K562 (cell line): Measurements from ENCODE around the gene BRPF1. TPM values are rescaled to one million over a fixed set of nuclear protein-coding genes. Genes with fewer than 3 reads are reported as not detected.

Experiments used
- ARID1B ChIP-seq: fragments of 450-650 bp; IDR thresholded peaks from 2 replicates; pipeline ENCODE4 v1.6.1; 2016; ENCODE audit warnings: antibody characterized with exemption, mild to moderate bottlenecking, inconsistent platforms
- CEBPB ChIP-seq: fragments of 450-650 bp; IDR thresholded peaks from 2 replicates; pipeline ENCODE4 v1.6.1; 2016; ENCODE audit warnings: missing genetic modification characterization, missing compliant biosample characterization
- HDAC2 ChIP-seq: fragments of 450-650 bp; IDR thresholded peaks from 2 replicates; pipeline ENCODE4 v1.6.1; 2016; ENCODE audit warnings: mild to moderate bottlenecking
- MAFK ChIP-seq: IDR thresholded peaks from 2 replicates; pipeline ENCODE4 v1.6.1; 2011; ENCODE audit warnings: low read length, improper control_type of control experiment
- MAX ChIP-seq: sonication (generic); formaldehyde crosslinking; IDR thresholded peaks from 2 replicates; pipeline ENCODE4 v1.9.0; 2022; ENCODE audit warnings: mild to moderate bottlenecking, missing genetic modification reagents
- MCM3 ChIP-seq: fragments of 450-650 bp; IDR thresholded peaks from 2 replicates; pipeline ENCODE4 v1.6.1; 2016
- MED1 ChIP-seq: sonication (generic); formaldehyde crosslinking; IDR thresholded peaks from 2 replicates; pipeline ENCODE4 v1.8.1; 2023; ENCODE audit warnings: missing genetic modification reagents, borderline replicate concordance
- MEIS2 ChIP-seq: fragments of 450-650 bp; IDR thresholded peaks from 2 replicates; pipeline ENCODE4 v1.6.1; 2014; ENCODE audit warnings: mild to moderate bottlenecking; ENCODE audit not compliant: partially characterized antibody
- NFE2 ChIP-seq: IDR thresholded peaks from 2 replicates; pipeline ENCODE4 v1.6.1; 2014; ENCODE audit warnings: antibody characterized with exemption, low read depth
- PKNOX1 ChIP-seq: fragments of 450-650 bp; IDR thresholded peaks from 2 replicates; pipeline ENCODE4 v1.6.1; 2016
- POLR2H ChIP-seq: IDR thresholded peaks from 2 replicates; pipeline ENCODE4 v1.6.1; 2016; ENCODE audit warnings: missing genetic modification characterization, low read depth, mild to moderate bottlenecking, control low read depth, missing compliant biosample characterization, moderate library complexity
- ZBTB1 ChIP-seq: sonication (generic); formaldehyde crosslinking; IDR thresholded peaks from 2 replicates; pipeline ENCODE4 v1.8.1; 2023; ENCODE audit warnings: missing genetic modification reagents, low read depth, mild to moderate bottlenecking, borderline replicate concordance
- ZBTB8A ChIP-seq: fragments of 450-650 bp; IDR thresholded peaks from 2 replicates; pipeline ENCODE4 v1.6.1; 2018; ENCODE audit warnings: mild to moderate bottlenecking, moderate library complexity; ENCODE audit not compliant: partially characterized antibody
- ZBTB9 ChIP-seq: fragments of 450-650 bp; formaldehyde crosslinking; IDR thresholded peaks from 2 replicates; pipeline ENCODE4 v1.4.0; 2020; ENCODE audit warnings: mild to moderate bottlenecking, moderate library complexity
- ZKSCAN3 ChIP-seq: fragments of 250-450 bp; sonication (Bioruptor Pico); IDR thresholded peaks from 2 replicates; pipeline ENCODE4 v1.4.0; 2020
- ZNF143 ChIP-seq: sonication (generic); formaldehyde crosslinking; IDR thresholded peaks from 2 replicates; pipeline ENCODE4 v1.9.0; 2022; ENCODE audit warnings: mild to moderate bottlenecking, missing genetic modification reagents
- ZNF583 ChIP-seq: fragments of 250-450 bp; sonication (Bioruptor Pico); IDR thresholded peaks from 2 replicates; pipeline ENCODE4 v1.4.0; 2020
- ZNF77 ChIP-seq: fragments of 250-450 bp; sonication (Bioruptor Pico); IDR thresholded peaks from 2 replicates; pipeline ENCODE4 v1.5.0; 2020
- ZNF785 ChIP-seq: fragments of 250-450 bp; sonication (Bioruptor Pico); IDR thresholded peaks from 2 replicates; pipeline ENCODE4 v1.4.0; 2020; ENCODE audit warnings: mild to moderate bottlenecking
- polyA plus RNA-seq, 8 experiments: library from polyadenylated mRNA; depleted of rRNA in 4 of 8; stranded (reverse) in 5 of 8; unstranded in 3 of 8; fragments of >200 nt; fragmentation: Nextera tagmentation in 2 of 8; fragmentation: Illumina TruSeq in 1 of 8; extraction: Ambion mirVana in 2 of 8; extraction: Trizol in 1 of 8; gene quantifications; 2 replicates each; pipeline versions ENCODE4 v1.2.1 to v1.2.3, GENCODE V29; 2011 to 2014; ENCODE audit warnings: inconsistent platforms in 1 of 8, missing spikeins in 1 of 8
- total RNA-seq, 7 experiments: library from RNA; depleted of rRNA in 6 of 7; stranded (reverse); fragments of >200 nt in 6 of 7; fragmentation: Illumina TruSeq in 2 of 7; extraction: Trizol in 2 of 7; gene quantifications; 2 replicates each; pipeline versions ENCODE4 v1.2.1 to v1.2.3, GENCODE V29; 2011 to 2021; ENCODE audit warnings: low replicate concordance in 1 of 7
- TF ChIP-seq, protein P1 (sequence below): sonication (generic); formaldehyde crosslinking; IDR thresholded peaks from 2 replicates; pipeline ENCODE4 v1.8.0; 2022; ENCODE audit warnings: mild to moderate bottlenecking, missing genetic modification reagents
- TF ChIP-seq, protein P2 (sequence below): fragments of 450-650 bp; IDR thresholded peaks from 2 replicates; pipeline ENCODE4 v1.6.1; 2017; ENCODE audit warnings: antibody characterized with exemption

BRPF1 gene
- total and polyA plus RNA-seq, 9 of the 15 experiments (the other 6 are each of a cell fraction or from before 2014, with no cell fraction given) = 1.1 to 40.2 (median 23.5) TPM

DNA sequence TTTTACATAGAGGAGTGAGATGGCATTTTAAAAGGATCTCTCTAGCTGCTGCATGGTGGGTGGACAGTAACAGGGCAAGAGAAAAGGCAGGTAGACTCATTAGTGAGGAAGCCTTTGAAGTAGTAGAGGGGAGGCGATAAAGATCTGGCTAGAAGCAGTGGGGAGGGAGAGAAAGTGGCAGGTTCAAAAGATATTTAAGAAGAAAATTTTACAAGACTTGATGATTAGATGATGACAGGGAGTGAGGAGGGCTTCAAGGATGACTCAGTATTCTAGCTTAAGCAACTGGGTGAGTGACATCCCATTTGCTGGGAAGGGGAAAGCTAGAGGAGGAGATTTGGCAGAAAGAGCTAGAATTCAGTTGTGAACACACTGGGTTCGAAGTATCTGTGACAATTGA lies 3.8 kb upstream of the BRPF1 start (continued):
- TF ChIP-seq MAX (CRISPR knock-in tag) = no peak
- no peak for TF ChIP-seq MCM3
- TF ChIP-seq, protein P1, sequence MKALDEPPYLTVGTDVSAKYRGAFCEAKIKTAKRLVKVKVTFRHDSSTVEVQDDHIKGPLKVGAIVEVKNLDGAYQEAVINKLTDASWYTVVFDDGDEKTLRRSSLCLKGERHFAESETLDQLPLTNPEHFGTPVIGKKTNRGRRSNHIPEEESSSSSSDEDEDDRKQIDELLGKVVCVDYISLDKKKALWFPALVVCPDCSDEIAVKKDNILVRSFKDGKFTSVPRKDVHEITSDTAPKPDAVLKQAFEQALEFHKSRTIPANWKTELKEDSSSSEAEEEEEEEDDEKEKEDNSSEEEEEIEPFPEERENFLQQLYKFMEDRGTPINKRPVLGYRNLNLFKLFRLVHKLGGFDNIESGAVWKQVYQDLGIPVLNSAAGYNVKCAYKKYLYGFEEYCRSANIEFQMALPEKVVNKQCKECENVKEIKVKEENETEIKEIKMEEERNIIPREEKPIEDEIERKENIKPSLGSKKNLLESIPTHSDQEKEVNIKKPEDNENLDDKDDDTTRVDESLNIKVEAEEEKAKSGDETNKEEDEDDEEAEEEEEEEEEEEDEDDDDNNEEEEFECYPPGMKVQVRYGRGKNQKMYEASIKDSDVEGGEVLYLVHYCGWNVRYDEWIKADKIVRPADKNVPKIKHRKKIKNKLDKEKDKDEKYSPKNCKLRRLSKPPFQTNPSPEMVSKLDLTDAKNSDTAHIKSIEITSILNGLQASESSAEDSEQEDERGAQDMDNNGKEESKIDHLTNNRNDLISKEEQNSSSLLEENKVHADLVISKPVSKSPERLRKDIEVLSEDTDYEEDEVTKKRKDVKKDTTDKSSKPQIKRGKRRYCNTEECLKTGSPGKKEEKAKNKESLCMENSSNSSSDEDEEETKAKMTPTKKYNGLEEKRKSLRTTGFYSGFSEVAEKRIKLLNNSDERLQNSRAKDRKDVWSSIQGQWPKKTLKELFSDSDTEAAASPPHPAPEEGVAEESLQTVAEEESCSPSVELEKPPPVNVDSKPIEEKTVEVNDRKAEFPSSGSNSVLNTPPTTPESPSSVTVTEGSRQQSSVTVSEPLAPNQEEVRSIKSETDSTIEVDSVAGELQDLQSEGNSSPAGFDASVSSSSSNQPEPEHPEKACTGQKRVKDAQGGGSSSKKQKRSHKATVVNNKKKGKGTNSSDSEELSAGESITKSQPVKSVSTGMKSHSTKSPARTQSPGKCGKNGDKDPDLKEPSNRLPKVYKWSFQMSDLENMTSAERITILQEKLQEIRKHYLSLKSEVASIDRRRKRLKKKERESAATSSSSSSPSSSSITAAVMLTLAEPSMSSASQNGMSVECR = peak; percentile 46
- no peak for TF ChIP-seq MED1 (CRISPR knock-in tag)
- no peak for TF ChIP-seq ZBTB8A
- no peak for TF ChIP-seq ZBTB9
- peak; percentile 80 for TF ChIP-seq MEIS2
- TF ChIP-seq ZNF583 (CRISPR knock-in tag) = peak; percentile 89
- TF ChIP-seq PKNOX1 = peak; percentile 95
- TF ChIP-seq, protein P2, sequence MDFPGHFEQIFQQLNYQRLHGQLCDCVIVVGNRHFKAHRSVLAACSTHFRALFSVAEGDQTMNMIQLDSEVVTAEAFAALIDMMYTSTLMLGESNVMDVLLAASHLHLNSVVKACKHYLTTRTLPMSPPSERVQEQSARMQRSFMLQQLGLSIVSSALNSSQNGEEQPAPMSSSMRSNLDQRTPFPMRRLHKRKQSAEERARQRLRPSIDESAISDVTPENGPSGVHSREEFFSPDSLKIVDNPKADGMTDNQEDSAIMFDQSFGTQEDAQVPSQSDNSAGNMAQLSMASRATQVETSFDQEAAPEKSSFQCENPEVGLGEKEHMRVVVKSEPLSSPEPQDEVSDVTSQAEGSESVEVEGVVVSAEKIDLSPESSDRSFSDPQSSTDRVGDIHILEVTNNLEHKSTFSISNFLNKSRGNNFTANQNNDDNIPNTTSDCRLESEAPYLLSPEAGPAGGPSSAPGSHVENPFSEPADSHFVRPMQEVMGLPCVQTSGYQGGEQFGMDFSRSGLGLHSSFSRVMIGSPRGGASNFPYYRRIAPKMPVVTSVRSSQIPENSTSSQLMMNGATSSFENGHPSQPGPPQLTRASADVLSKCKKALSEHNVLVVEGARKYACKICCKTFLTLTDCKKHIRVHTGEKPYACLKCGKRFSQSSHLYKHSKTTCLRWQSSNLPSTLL = no peak
- peak; percentile 47; the same call in 1 of the 2 replicates for TF ChIP-seq MAFK
- TF ChIP-seq ARID1B = peak; percentile 49; the same call in 1 of the 2 replicates
- TF ChIP-seq ZBTB1 (CRISPR knock-in tag) = no peak
- TF ChIP-seq POLR2H (tag) = no peak
- TF ChIP-seq ZNF77 (CRISPR knock-in tag) = no peak
- no peak for TF ChIP-seq ZKSCAN3 (CRISPR knock-in tag)
- peak; percentile 49; the same call in 1 of the 2 replicates for TF ChIP-seq HDAC2
- 0 out of 2 replicates have a peak, but pooled peaks have one; percentile 24 for TF ChIP-seq ZNF143 (CRISPR knock-in tag)
- TF ChIP-seq CEBPB = 0 out of 2 replicates have a peak, but pooled peaks have one; percentile 41
- peak; percentile 81 for TF ChIP-seq NFE2
- TF ChIP-seq ZNF785 = no peak
